Osteocyte (in vitro differentiated cells): ENCODE data around the gene ANKRD44. TPM values are rescaled to one million over a fixed set of nuclear protein-coding genes. Genes with fewer than 3 reads are reported as not detected.
A peak's percentile ranks its signal among the peaks of the same experiment; 100 is the strongest.

ENCODE experiments used
- DNase-seq: peaks from one replicate; pipeline ENCODE4 v3.0.0; 2021; ENCODE audit warnings: mixed read lengths; ENCODE audit not compliant: unreplicated experiment; ENCODE audit errors: extremely low spot score
- H3K27ac Mint-ChIP-seq: one replicate; pipeline ENCODE4 v1.8.0; 2021; ENCODE audit warnings: mild to moderate bottlenecking, mixed read lengths; ENCODE audit not compliant: unreplicated experiment
- H3K27me3 Mint-ChIP-seq: one replicate; pipeline ENCODE4 v1.8.0; 2021; ENCODE audit warnings: mixed read lengths; ENCODE audit not compliant: unreplicated experiment
- H3K36me3 Mint-ChIP-seq: one replicate; pipeline ENCODE4 v1.8.0; 2021; ENCODE audit warnings: mixed read lengths; ENCODE audit not compliant: unreplicated experiment
- H3K4me1 Mint-ChIP-seq: one replicate; pipeline ENCODE4 v1.8.0; 2021; ENCODE audit warnings: mixed read lengths; ENCODE audit not compliant: unreplicated experiment
- H3K4me3 Mint-ChIP-seq: one replicate; pipeline ENCODE4 v1.8.0; 2021; ENCODE audit warnings: mild to moderate bottlenecking, moderate library complexity, mixed read lengths; ENCODE audit not compliant: unreplicated experiment
- H3K9me3 Mint-ChIP-seq: one replicate; pipeline ENCODE4 v1.8.0; 2021; ENCODE audit warnings: mixed read lengths; ENCODE audit not compliant: unreplicated experiment
- CTCF ChIP-seq: fragments of 200-600 bp; sonication (generic); IDR thresholded peaks from 2 replicates; pipeline ENCODE4 v1.5.0; 2021; ENCODE audit warnings: antibody characterized with exemption, mild to moderate bottlenecking, moderate library complexity
- total RNA-seq: library from RNA; stranded (reverse); gene quantifications from 2 replicates; pipeline ENCODE4 v1.2.1, GENCODE V29; 2021

ANKRD44 gene
- total RNA-seq, 1 donor from 2014 or later = 16.6 TPM

DNA sequence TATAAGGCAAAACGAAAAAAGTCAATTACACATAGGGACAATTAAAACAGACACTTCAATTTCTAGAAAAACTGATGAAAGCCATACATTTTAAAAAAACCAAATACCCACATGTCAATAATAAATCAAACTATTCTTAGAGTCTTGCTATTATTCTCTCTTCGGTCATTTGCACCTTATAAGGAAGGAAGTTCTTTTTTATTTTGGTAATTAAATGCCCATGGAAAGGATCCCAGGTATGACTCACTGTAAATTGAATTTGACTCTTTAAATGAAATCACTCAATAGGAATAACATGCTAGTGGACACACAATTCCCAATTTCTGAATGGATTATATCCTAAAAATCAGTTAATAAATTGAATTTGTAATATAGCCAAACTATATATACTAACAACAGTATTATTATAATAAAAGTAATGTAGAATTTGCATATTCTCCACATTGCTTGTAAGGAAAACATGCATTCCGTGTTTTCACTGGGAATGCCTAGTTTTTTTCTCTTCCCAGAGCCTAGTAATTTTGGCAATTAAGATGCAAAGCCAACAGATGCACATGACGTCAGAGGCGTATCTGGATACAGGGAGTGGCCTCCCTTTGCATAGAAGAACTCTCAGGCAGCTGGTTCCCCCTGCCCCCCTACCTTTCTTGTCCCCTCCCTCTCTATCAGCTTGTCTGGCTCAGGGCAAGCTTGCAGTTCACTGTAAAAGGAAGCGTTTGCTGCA lies 230.6 kb downstream of the ANKRD44 start:
- peaks cover 27% of the 10 kb centered on the region for H3K4me1 Mint-ChIP-seq
- no peaks in the 10 kb centered on the region for H3K27me3 Mint-ChIP-seq
- no peak for DNase-seq
- TF ChIP-seq CTCF = no peak
- peaks cover 5% of the 10 kb centered on the region for H3K9me3 Mint-ChIP-seq
- H3K27ac Mint-ChIP-seq = no peak overlapping the region
- H3K36me3 Mint-ChIP-seq = peaks cover 11% of the 10 kb centered on the region
- no peak overlapping the region for H3K4me3 Mint-ChIP-seq

- no peak overlapping the region for H3K4me3 Mint-ChIP-seq
- TF ChIP-seq CTCF = no peak
These were observed 231.2 kb downstream of the ANKRD44 start for GRCh38 chr2:197079414-197079813.

DNA sequence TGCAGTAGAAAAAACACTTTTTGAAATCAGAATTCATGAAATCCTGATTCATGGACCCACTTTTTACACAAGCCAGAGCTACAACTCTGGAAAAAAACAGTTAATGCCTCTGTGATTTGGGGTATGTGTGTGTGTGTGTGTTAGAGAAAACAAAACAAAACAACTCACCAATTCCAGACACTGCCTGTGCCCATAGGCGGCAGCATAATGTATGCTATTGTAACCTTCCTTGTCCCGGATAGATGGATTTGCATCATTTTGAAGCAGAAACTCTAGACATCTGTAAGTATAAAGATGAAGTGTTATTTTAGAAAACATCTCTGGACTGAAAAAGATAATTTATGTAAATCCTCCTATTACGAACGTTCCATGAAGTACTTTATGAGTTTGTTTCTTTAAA lies 232.0 kb downstream of the ANKRD44 start:
- no peak for DNase-seq
- no peak overlapping the region for H3K4me3 Mint-ChIP-seq
- peak overlapping the region; percentile 40 for H3K27ac Mint-ChIP-seq
- peaks cover 40% of the 10 kb centered on the region for H3K4me1 Mint-ChIP-seq
- peak; percentile 13 for TF ChIP-seq CTCF
- H3K9me3 Mint-ChIP-seq = peaks cover 5% of the 10 kb centered on the region
- peaks cover 11% of the 10 kb centered on the region for H3K36me3 Mint-ChIP-seq
- H3K27me3 Mint-ChIP-seq = no peaks in the 10 kb centered on the region

More at GRCh38 chr2:197079414-197079813, 231.2 kb downstream of the ANKRD44 start:
- Mint-ChIP-seq H3K4me1 (peaks cover 32% of the 10 kb centered on the region), H3K27ac (peak overlapping the region; percentile 14), H3K27me3 (no peaks in the 10 kb centered on the region), H3K9me3 (peaks cover 5% of the 10 kb centered on the region), H3K36me3 (peaks cover 11% of the 10 kb centered on the region)
- DNase-seq = no peak

- TF ChIP-seq CTCF = no peak
- no peak overlapping the region for H3K27ac Mint-ChIP-seq
- no peak for DNase-seq
- no peaks in the 10 kb centered on the region for H3K27me3 Mint-ChIP-seq
- no peak overlapping the region for H3K4me3 Mint-ChIP-seq
- H3K36me3 Mint-ChIP-seq = peaks cover 7% of the 10 kb centered on the region
- H3K4me1 Mint-ChIP-seq = peaks cover 52% of the 10 kb centered on the region
- H3K9me3 Mint-ChIP-seq = peaks cover 5% of the 10 kb centered on the region
These were observed 233.2 kb downstream of the ANKRD44 start for GRCh38 chr2:197077336-197077735.

- no peak overlapping the region for H3K4me3 Mint-ChIP-seq
- TF ChIP-seq CTCF = no peak
- no peak overlapping the region for H3K27ac Mint-ChIP-seq
- peaks cover 7% of the 10 kb centered on the region for H3K36me3 Mint-ChIP-seq
- H3K4me1 Mint-ChIP-seq = peaks cover 56% of the 10 kb centered on the region
- H3K9me3 Mint-ChIP-seq = peaks cover 5% of the 10 kb centered on the region
- no peaks in the 10 kb centered on the region for H3K27me3 Mint-ChIP-seq
- DNase-seq = no peak
These were observed 233.9 kb downstream of the ANKRD44 start for GRCh38 chr2:197076652-197077051.
